HepG2 (cell line): Measurements from ENCODE around the gene CCDC85A.

ENCODE experiments used
- CREM ChIP-seq, 2 experiments: sonication (generic) in 1 of 2; formaldehyde crosslinking in 1 of 2; IDR thresholded peaks; 2 replicates each; pipeline versions ENCODE4 v1.4.0 to v1.6.1; 2016 to 2020; ENCODE audit warnings: antibody characterized with exemption in 1 of 2, mild to moderate bottlenecking in 1 of 2, missing genetic modification reagents in 1 of 2
- CTCF ChIP-seq: sonication (generic); formaldehyde crosslinking; IDR thresholded peaks from 2 replicates; pipeline ENCODE4 v1.5.0; 2020; ENCODE audit warnings: mild to moderate bottlenecking, missing genetic modification reagents, moderate library complexity
- FOXM1 ChIP-seq: sonication (generic); formaldehyde crosslinking; IDR thresholded peaks from 2 replicates; pipeline ENCODE4 v1.5.0; 2020; ENCODE audit warnings: missing genetic modification reagents
- POLR2A ChIP-seq, 2 experiments: IDR thresholded peaks; 2 replicates each; pipeline ENCODE4 v1.6.1; 2011; ENCODE audit warnings: low read depth in 2 of 2, low read length in 2 of 2, mild to moderate bottlenecking in 1 of 2, moderate library complexity in 1 of 2; ENCODE audit not compliant: insufficient read depth in 1 of 2
- PTBP1 ChIP-seq: fragments of 200-400 bp; formaldehyde crosslinking; IDR thresholded peaks from 2 replicates; pipeline ENCODE4 v1.6.1; 2018; ENCODE audit warnings: low read length, low read depth; ENCODE audit not compliant: poor library complexity, severe bottlenecking
- RORA ChIP-seq: sonication (generic); formaldehyde crosslinking; IDR thresholded peaks from 2 replicates; pipeline ENCODE4 v1.5.0; 2020; ENCODE audit warnings: mild to moderate bottlenecking, missing genetic modification reagents, moderate library complexity
- SIN3A ChIP-seq: IDR thresholded peaks from 2 replicates; pipeline ENCODE4 v1.6.1; 2011; ENCODE audit warnings: low read depth, mild to moderate bottlenecking, control low read depth, low read length, borderline replicate concordance
- SMAD3 ChIP-seq: sonication (generic); formaldehyde crosslinking; IDR thresholded peaks from 2 replicates; pipeline ENCODE4 v1.4.0; 2020; ENCODE audit warnings: missing genetic modification reagents
- ZNF263 ChIP-seq: sonication (generic); formaldehyde crosslinking; IDR thresholded peaks from 2 replicates; pipeline ENCODE4 v1.4.0; 2020; ENCODE audit warnings: missing genetic modification reagents
- ZNF512 ChIP-seq: sonication (generic); formaldehyde crosslinking; IDR thresholded peaks from 2 replicates; pipeline ENCODE4 v1.4.0; 2020; ENCODE audit warnings: mild to moderate bottlenecking, missing genetic modification reagents

GRCh38 chr2:56369316-56369715, 185.5 kb downstream of the CCDC85A start:
- TF ChIP-seq POLR2A (IDR thresholded peaks at IDR 0.05; ENCODE audit: insufficient read depth in 1 of 2, low read depth in 2 of 2, low read length in 2 of 2) (no peak), CREM (IDR thresholded peaks at IDR 0.05) (no peak), CREM (CRISPR knock-in tag; IDR thresholded peaks at IDR 0.05) (no peak), PTBP1 (no peak), CTCF (no peak), ZNF263 (CRISPR knock-in tag) (no peak), ZNF512 (CRISPR knock-in tag) (no peak), RORA (no peak), FOXM1 (CRISPR knock-in tag) (no peak), SMAD3 (CRISPR knock-in tag) (no peak), SIN3A (no peak)
